ENCODE results near the gene TTC39B. TPM values are rescaled to one million over a fixed set of nuclear protein-coding genes. Genes with fewer than 3 reads are reported as not detected.

The TTC39B gene
- total RNA-seq, 1 donor from 2014 or later: 3.2 TPM

- no peak for DNase-seq (ENCODE audit: low spot score)
- intact Hi-C loops (cut with DNase I): no loop called here
Measured at GRCh38 chr9:15205632-15206420, 101.2 kb downstream of the TTC39B start.

GRCh38 chr9:15203581-15203980, 103.4 kb downstream of the TTC39B start:
- DNase-seq (ENCODE audit: low spot score): no peak
- intact Hi-C loops (cut with DNase I): no loop called here

- DNase-seq (ENCODE audit: low spot score): no peak
- intact Hi-C loops (cut with DNase I): no loop called here
Measured at GRCh38 chr9:15200111-15200510, 106.9 kb downstream of the TTC39B start.

GRCh38 chr9:15192856-15193255, 114.2 kb downstream of the TTC39B start:
- no peak for DNase-seq (ENCODE audit: low spot score)
- intact Hi-C loops (cut with DNase I): no loop called here

GRCh38 chr9:15191378-15191777, 115.6 kb downstream of the TTC39B start:
- intact Hi-C loops (cut with DNase I): no loop called here

GRCh38 chr9:15189481-15189880, 117.5 kb downstream of the TTC39B start:
- DNase-seq (ENCODE audit: low spot score): no peak
- intact Hi-C loops (cut with DNase I): no loop called here

More at GRCh38 chr9:15191378-15191777, 115.6 kb downstream of the TTC39B start:
- no peak for DNase-seq (ENCODE audit: low spot score)

GRCh38 chr9:15187589-15187988, 119.4 kb downstream of the TTC39B start:
- intact Hi-C loops (cut with DNase I): no loop called here
- DNase-seq (ENCODE audit: low spot score): no peak

- intact Hi-C loops (cut with DNase I): no loop called here
- no peak for DNase-seq (ENCODE audit: low spot score)
Measured at GRCh38 chr9:15182730-15183129, 124.3 kb downstream of the TTC39B start.

- intact Hi-C loops (cut with DNase I): no loop called here
- DNase-seq (ENCODE audit: low spot score): no peak
Measured at GRCh38 chr9:15182101-15182551, 124.9 kb downstream of the TTC39B start.

- intact Hi-C loops (cut with DNase I): no loop called here
- DNase-seq (ENCODE audit: low spot score): no peak
Measured at GRCh38 chr9:15180124-15180523, 126.9 kb downstream of the TTC39B start.

- no peak for DNase-seq (ENCODE audit: low spot score)
- intact Hi-C loops (cut with DNase I): no loop called here
Measured at GRCh38 chr9:15178631-15179030, 128.4 kb downstream of the TTC39B start.

GRCh38 chr9:15176836-15177235, 130.2 kb downstream of the TTC39B start:
- intact Hi-C loops (cut with DNase I): no loop called here
- no peak for DNase-seq (ENCODE audit: low spot score)

GRCh38 chr9:15163931-15164330, 143.1 kb downstream of the TTC39B start:
- DNase-seq (ENCODE audit: low spot score): no peak
- intact Hi-C loops (cut with DNase I): no loop called here

GRCh38 chr9:15161753-15162152, 145.3 kb downstream of the TTC39B start:
- no peak for DNase-seq (ENCODE audit: low spot score)
- intact Hi-C loops (cut with DNase I): no loop called here

- intact Hi-C loops (cut with DNase I): no loop called here
- no peak for DNase-seq (ENCODE audit: low spot score)
Measured at GRCh38 chr9:15160673-15161072, 146.3 kb downstream of the TTC39B start.

GRCh38 chr9:15158064-15158463, 149.0 kb downstream of the TTC39B start:
- no peak for DNase-seq (ENCODE audit: low spot score)
- intact Hi-C loops (cut with DNase I): no loop called here

GRCh38 chr9:15157381-15157780, 149.6 kb downstream of the TTC39B start:
- intact Hi-C loops (cut with DNase I): no loop called here

GRCh38 chr9:15156241-15156640, 150.8 kb downstream of the TTC39B start:
- no peak for DNase-seq (ENCODE audit: low spot score)
- intact Hi-C loops (cut with DNase I): no loop called here

More at GRCh38 chr9:15157381-15157780, 149.6 kb downstream of the TTC39B start:
- DNase-seq (ENCODE audit: low spot score): no peak

- DNase-seq (ENCODE audit: low spot score): no peak
- intact Hi-C loops (cut with DNase I): no loop called here
Measured at GRCh38 chr9:15155826-15156225, 151.2 kb downstream of the TTC39B start.

- no peak for DNase-seq (ENCODE audit: low spot score)
- intact Hi-C loops (cut with DNase I): no loop called here
Measured at GRCh38 chr9:15155323-15155722, 151.7 kb downstream of the TTC39B start.

- DNase-seq (ENCODE audit: low spot score): no peak
- intact Hi-C loops (cut with DNase I): no loop called here
Measured at GRCh38 chr9:15154677-15155076, 152.3 kb downstream of the TTC39B start.

GRCh38 chr9:15153961-15154360, 153.1 kb downstream of the TTC39B start:
- intact Hi-C loops (cut with DNase I): no loop called here
- no peak for DNase-seq (ENCODE audit: low spot score)

Measured in cardiac septum (tissue), 1 donor.